SK-N-SH treated with all-trans-retinoic acid at 6 μM for 48 hours (cell line): ENCODE measurements around the gene RADIL.

ENCODE experiments used
- ATAC-seq: fragments of 200-7000 bp; cut with Tn5 transposase; 3 replicates; pipeline ENCODE4 v1.9.1; 2020; ENCODE audit warnings: mild to moderate bottlenecking, moderate library complexity
- ARNTL ChIP-seq: fragments of 450-650 bp; formaldehyde crosslinking; IDR thresholded peaks from 2 replicates; pipeline ENCODE4 v1.5.0; 2020; ENCODE audit warnings: low read depth, mild to moderate bottlenecking, moderate library complexity, borderline replicate concordance
- BACH2 ChIP-seq: fragments of 250-450 bp; sonication (Bioruptor Pico); IDR thresholded peaks from 2 replicates; pipeline ENCODE4 v1.9.0; 2021; ENCODE audit warnings: mild to moderate bottlenecking, borderline replicate concordance
- CREB5 ChIP-seq: fragments of 250-450 bp; sonication (Bioruptor Pico); IDR thresholded peaks from 2 replicates; pipeline ENCODE4 v1.5.1; 2020; ENCODE audit warnings: low read depth, mild to moderate bottlenecking, moderate library complexity
- CSDC2 ChIP-seq: fragments of 250-450 bp; sonication (Bioruptor Pico); IDR thresholded peaks from 2 replicates; pipeline ENCODE4 v1.5.0; 2020; ENCODE audit warnings: mild to moderate bottlenecking, moderate library complexity
- CSRNP3 ChIP-seq: fragments of 250-450 bp; sonication (Bioruptor Pico); IDR thresholded peaks from 2 replicates; pipeline ENCODE4 v1.5.1; 2021; ENCODE audit warnings: mild to moderate bottlenecking, moderate library complexity
- ESRRG ChIP-seq: fragments of 250-450 bp; sonication (Bioruptor Pico); IDR thresholded peaks from 2 replicates; pipeline ENCODE4 v1.6.1; 2021; ENCODE audit warnings: mild to moderate bottlenecking
- GLIS3 ChIP-seq: fragments of 250-450 bp; sonication (Bioruptor Pico); IDR thresholded peaks from 2 replicates; pipeline ENCODE4 v1.5.0; 2020; ENCODE audit warnings: mild to moderate bottlenecking, moderate library complexity
- ISL1 ChIP-seq: fragments of 250-450 bp; sonication (Bioruptor Pico); IDR thresholded peaks from 2 replicates; pipeline ENCODE4 v2.1.2; 2022; ENCODE audit warnings: mild to moderate bottlenecking, moderate library complexity
- OSR1 ChIP-seq: fragments of 250-450 bp; sonication (Bioruptor Pico); IDR thresholded peaks from 2 replicates; pipeline ENCODE4 v1.8.0; 2022; ENCODE audit warnings: moderate library complexity, mild to moderate bottlenecking, inconsistent platforms
- PATZ1 ChIP-seq: fragments of 250-450 bp; sonication (Bioruptor Pico); IDR thresholded peaks from 2 replicates; pipeline ENCODE4 v1.8.0; 2020; ENCODE audit warnings: mild to moderate bottlenecking, moderate library complexity, borderline replicate concordance
- POU6F1 ChIP-seq: fragments of 250-450 bp; sonication (Bioruptor Pico); IDR thresholded peaks from 2 replicates; pipeline ENCODE4 v1.8.0; 2021; ENCODE audit warnings: low read depth, mild to moderate bottlenecking, moderate library complexity, borderline replicate concordance
- PPARA ChIP-seq: fragments of 250-450 bp; sonication (Bioruptor Pico); IDR thresholded peaks from 2 replicates; pipeline ENCODE4 v1.5.0; 2020; ENCODE audit warnings: mild to moderate bottlenecking, borderline replicate concordance
- SNAI2 ChIP-seq: fragments of 250-450 bp; sonication (Bioruptor Pico); IDR thresholded peaks from 2 replicates; pipeline ENCODE4 v1.5.0; 2020; ENCODE audit warnings: mild to moderate bottlenecking, moderate library complexity
- TCF4 ChIP-seq: fragments of 250-450 bp; sonication (Bioruptor Pico); IDR thresholded peaks from 2 replicates; pipeline ENCODE4 v1.8.0; 2021; ENCODE audit warnings: mild to moderate bottlenecking, moderate library complexity, borderline replicate concordance
- TSHZ2 ChIP-seq: fragments of 250-450 bp; sonication (Bioruptor Pico); IDR thresholded peaks from 2 replicates; pipeline ENCODE4 v1.5.0; 2020; ENCODE audit warnings: mild to moderate bottlenecking, moderate library complexity
- ZC3H10 ChIP-seq: fragments of 250-450 bp; sonication (Bioruptor Pico); IDR thresholded peaks from 2 replicates; pipeline ENCODE4 v1.5.1; 2021; ENCODE audit warnings: mild to moderate bottlenecking, moderate library complexity
- ZFP3 ChIP-seq: fragments of 250-450 bp; sonication (Bioruptor Pico); IDR thresholded peaks from 2 replicates; pipeline ENCODE4 v1.5.0; 2020; ENCODE audit warnings: mild to moderate bottlenecking, moderate library complexity
- ZFP30 ChIP-seq: fragments of 450-650 bp; formaldehyde crosslinking; IDR thresholded peaks from 2 replicates; pipeline ENCODE4 v1.5.0; 2022; ENCODE audit warnings: mild to moderate bottlenecking, moderate library complexity
- ZNF565 ChIP-seq: fragments of 450-650 bp; formaldehyde crosslinking; conservative IDR thresholded peaks from 2 replicates; pipeline ENCODE4 v1.5.0; 2020; ENCODE audit warnings: low read depth, mild to moderate bottlenecking, moderate library complexity
- ZNF8 ChIP-seq: fragments of 450-650 bp; formaldehyde crosslinking; IDR thresholded peaks from 2 replicates; pipeline ENCODE4 v1.5.0; 2020; ENCODE audit warnings: mild to moderate bottlenecking, moderate library complexity

RADIL gene

GRCh38 chr7:4766666-4767519 lies 116.6 kb downstream of the RADIL start (continued):
- no peak for TF ChIP-seq BACH2 (CRISPR knock-in tag)
- TF ChIP-seq OSR1, result no peak
- TF ChIP-seq CSDC2 (CRISPR knock-in tag), result no peak
- no peak for TF ChIP-seq SNAI2
- TF ChIP-seq PPARA, result no peak
- TF ChIP-seq, all 23 proteins: peak for 0

GRCh38 chr7:4765776-4766490 lies 117.6 kb downstream of the RADIL start:
- no peak for ATAC-seq
- no peak for TF ChIP-seq GLIS3 (CRISPR knock-in tag)
- no peak for TF ChIP-seq PATZ1 (CRISPR knock-in tag)
- TF ChIP-seq ARNTL (CRISPR knock-in tag), result no peak
- no peak for TF ChIP-seq ZC3H10 (CRISPR knock-in tag)
- no peak for TF ChIP-seq ZFP30 (CRISPR knock-in tag)
- TF ChIP-seq ZNF565 (CRISPR knock-in tag), result no peak
- no peak for TF ChIP-seq PPARA
- TF ChIP-seq CREB5 (CRISPR knock-in tag), result no peak
- TF ChIP-seq OSR1, result no peak
- no peak for TF ChIP-seq ISL1 (CRISPR knock-in tag)
- no peak for TF ChIP-seq BACH2 (CRISPR knock-in tag)
- TF ChIP-seq SNAI2, result no peak
- TF ChIP-seq TSHZ2 (CRISPR knock-in tag), result no peak
- TF ChIP-seq ZNF8 (CRISPR knock-in tag), result no peak
- TF ChIP-seq POU6F1, result no peak
- TF ChIP-seq CSDC2 (CRISPR knock-in tag), result no peak
- no peak for TF ChIP-seq CSRNP3 (CRISPR knock-in tag)
- TF ChIP-seq TCF4 (CRISPR knock-in tag), result no peak
- no peak for TF ChIP-seq ZFP3 (CRISPR knock-in tag)
- TF ChIP-seq ESRRG (CRISPR knock-in tag), result no peak
- TF ChIP-seq, all 23 proteins: peak for 0
